Endothelial cell of hepatic sinusoid (primary cell): ENCODE results near the gene ITIH4.

Experiments used
- in situ Hi-C: cut with HindIII; loops from 2 replicates; pipeline ENCODE4 v1.10.0; 2017; ENCODE audit warnings: low sequenced_read_pairs

The ITIH4 gene

GRCh38 chr3:52834871-52835501, 4.5 kb upstream of the ITIH4 start, which contains the start of gene MUSTN1:
Gene MUSTN1 (minus strand): TSS chr3:52835019. CDS start chr3:52834948, 71 bp downstream.
- in situ Hi-C loops, result loop anchor here (5.0 kb wide), 3 partner anchors 53 to 98 kb away; partner anchors contain the start of gene STIMATE

DNA sequence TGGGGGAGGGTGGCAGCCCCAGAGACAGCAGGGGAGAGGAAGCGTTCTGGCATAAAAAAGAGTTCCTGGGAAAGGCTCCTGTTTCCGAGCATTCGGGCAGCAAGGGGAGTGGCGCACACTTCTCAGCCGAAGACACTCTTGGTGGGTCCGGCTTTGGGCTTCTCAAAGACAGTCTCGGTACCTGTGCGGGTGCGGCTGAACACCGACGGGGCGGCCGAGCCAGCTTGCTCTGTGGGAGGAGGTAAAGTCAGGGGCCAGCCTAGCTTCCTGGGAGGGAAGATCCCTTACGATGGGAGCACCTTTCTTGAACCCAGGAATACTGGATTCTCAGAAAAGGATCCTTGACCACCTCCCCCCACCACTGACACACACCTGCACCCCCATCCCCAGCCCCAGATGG, 2.7 kb upstream of the ITIH4 start:
- in situ Hi-C loops, result no loop called here

DNA sequence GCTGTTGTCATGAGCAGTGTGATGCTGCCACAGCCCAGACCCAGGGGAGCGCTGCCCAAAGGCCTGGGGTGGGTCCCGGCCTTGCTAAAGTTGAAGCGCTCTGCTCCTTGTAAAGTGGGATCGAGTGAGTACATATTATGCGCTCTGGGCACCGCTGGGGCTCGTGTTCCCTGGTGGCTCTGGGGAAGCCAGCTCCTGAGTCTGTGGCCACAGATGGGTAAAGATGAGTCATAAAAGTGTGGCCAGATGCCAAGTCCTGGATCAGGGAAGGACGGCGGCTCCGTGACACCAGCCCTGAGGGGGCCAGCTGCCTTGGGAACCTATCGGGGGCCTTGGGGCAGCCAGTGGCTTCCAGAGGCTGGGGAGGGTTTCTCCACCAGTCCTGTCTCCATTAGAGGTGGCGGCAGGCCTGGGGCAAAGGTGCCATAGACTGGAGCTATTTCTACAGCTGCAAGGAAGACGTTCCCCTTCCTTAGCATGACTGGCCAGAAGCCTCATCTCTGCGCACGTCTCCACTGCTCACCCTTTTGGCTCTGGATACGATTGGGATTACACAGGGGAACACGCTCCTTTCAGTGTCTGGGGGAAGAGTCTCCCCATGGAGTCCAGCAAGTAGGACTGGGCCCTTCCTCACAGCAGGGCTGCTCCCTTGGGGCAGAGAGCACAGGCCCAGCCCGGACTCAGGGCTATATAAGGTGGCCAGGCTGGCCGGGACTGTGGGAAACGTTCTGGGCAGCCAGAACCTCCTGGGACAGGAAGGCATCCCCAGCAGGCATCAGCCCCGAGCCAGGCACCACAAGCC, 1.2 kb upstream of the ITIH4 start:
- in situ Hi-C loops, result no loop called here

GRCh38 chr3:52829906-52830463, 487 bp downstream of the ITIH4 start:
- in situ Hi-C loops, result no loop called here

DNA sequence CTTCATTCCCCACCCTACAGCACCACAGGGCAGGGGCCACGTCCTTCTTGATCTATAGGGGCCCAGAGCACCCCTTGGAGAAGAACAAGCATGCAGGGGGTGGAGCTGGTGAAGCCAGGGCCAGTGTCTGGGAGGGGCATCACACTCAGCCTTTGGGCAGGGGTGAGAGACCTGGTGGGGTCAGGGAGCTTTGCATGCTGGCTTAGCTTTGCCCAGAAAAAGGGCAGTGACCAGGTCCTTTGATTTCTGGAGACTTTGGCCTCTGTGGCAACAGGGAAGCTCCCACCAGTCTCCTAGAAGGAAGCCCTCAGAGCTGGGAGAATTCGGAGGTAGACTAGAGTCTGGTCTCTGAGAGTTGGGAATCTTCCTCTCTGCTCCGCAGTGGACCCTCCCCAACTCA, 990 bp downstream of the ITIH4 start:
- in situ Hi-C loops, result no loop called here

DNA sequence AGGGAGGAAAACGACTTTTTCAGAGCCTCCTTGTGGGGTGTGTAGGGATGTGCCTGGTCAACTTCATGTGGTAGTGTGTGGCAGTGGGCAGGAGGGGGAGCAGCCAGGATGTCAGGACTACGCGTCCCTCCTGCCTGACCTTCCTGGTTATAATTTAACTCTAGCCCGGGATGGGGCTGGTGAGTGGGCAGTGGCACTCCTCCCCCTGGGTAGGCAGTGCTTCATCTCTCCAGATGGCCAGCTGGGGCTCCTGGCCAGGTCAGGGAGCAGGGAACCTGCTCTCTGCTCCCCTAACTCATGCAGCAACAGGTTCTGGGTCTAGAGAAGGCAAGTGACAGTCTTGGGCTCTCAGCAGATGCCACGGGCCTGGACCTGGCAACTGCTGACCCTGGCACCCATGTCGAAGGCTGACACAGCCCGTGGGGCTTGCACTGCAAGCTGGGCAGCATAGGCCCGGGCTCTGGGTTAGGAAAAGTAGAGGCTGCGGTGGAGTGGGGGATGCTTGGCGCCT, 2.6 kb downstream of the ITIH4 start:
- in situ Hi-C loops, result no loop called here

DNA sequence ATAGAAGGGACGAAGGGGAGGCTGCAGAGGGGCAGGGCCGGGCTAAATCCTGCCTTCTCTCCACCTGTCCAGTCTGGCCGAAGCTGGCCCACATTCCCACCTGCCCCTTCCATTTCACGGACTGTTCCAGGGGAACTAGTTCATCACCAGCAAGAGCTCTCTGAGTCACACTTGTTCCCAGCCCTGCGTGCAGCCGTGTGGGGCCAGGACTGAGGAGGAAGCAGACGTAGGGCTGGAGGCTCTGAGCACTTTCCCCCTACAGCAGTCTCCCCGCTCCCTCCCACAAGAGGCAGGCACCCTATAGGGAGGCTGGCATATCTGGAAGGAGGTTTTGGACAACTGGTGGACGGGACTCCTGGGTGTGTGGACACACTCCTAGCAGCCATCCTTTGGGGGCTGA, 3.0 kb downstream of the ITIH4 start:
- in situ Hi-C loops, result no loop called here

- in situ Hi-C loops, result no loop called here
These were observed 6.4 kb downstream of the ITIH4 start for GRCh38 chr3:52824037-52824436.

- in situ Hi-C loops, result no loop called here
These were observed 8.1 kb downstream of the ITIH4 start for GRCh38 chr3:52822363-52822762.

- in situ Hi-C loops, result no loop called here
These were observed 9.7 kb downstream of the ITIH4 start for GRCh38 chr3:52820736-52821135.

DNA sequence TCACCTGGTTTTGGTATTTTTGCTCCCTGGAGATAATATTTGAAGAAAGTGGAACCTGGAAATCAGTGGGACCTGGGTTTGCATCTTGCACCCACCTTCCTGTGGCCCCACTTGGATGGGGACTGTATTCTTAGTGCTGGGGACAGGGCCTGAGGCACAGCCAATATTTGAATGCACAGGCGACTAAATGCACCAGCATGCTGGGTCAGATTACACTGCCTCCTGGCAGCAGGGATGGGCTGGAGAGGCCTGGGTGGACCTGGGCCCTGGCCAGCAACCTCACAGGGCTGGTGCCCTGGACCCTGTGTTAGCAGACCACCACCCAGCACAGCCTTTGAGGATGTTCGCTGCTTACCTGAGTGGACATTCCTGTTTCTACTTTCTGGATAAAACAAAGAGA, 10.5 kb downstream of the ITIH4 start:
- in situ Hi-C loops, result no loop called here

- in situ Hi-C loops, result no loop called here
These were observed 12.6 kb downstream of the ITIH4 start for GRCh38 chr3:52817860-52818259.

DNA sequence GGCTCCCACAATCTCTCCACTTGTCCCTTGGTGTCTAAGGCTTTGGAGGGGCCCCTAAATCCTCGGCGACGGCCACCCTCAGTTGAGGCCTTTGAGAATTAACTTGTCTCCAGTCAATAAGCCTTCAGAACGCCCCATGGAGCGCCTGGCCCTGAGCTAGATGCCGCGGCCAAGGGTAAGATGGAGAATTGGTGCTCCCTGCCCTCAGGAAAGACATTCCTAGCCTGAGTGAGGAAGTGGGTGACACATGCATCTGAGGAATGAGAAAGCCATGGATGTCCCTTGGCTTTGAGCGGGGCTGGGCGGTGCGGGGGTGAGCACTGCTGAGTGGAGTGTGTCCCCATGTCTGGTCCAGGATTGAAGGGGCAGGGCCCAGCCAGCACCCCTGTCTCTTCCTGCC, 13.3 kb downstream of the ITIH4 start:
- in situ Hi-C loops, result no loop called here

- in situ Hi-C loops, result no loop called here
These were observed 13.8 kb downstream of the ITIH4 start for GRCh38 chr3:52816654-52817053.

GRCh38 chr3:52816199-52816598, 14.3 kb downstream of the ITIH4 start:
- in situ Hi-C loops, result no loop called here

GRCh38 chr3:52813810-52814209, 16.7 kb downstream of the ITIH4 start:
- in situ Hi-C loops, result no loop called here

DNA sequence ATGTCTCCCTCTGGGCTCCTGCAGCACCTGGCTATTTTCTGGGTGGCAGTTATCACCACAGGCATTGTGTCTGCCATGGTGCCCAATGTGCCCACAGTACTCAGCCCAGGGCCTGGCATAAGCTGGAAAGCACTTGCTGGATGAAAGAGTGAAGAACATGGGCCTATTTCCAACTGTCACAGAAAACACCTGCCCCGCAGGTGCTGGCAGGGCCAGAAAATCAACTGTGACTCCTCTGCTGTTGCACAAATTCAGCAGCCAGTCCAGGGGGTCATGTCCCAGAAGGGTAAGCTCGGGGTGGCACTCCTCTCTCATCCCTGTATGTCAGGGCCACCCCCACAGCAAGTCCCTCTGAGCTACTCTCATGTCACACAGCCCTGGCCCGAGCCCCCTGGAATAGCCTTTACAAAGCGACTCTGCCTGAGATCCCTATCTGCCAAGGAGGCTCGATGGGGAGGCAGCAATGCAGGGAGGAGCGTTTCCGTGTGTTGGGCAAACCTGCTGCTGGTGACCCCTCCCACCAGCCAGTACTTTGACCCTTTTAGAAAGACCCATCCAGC, 18.9 kb downstream of the ITIH4 start:
- in situ Hi-C loops, result no loop called here

DNA sequence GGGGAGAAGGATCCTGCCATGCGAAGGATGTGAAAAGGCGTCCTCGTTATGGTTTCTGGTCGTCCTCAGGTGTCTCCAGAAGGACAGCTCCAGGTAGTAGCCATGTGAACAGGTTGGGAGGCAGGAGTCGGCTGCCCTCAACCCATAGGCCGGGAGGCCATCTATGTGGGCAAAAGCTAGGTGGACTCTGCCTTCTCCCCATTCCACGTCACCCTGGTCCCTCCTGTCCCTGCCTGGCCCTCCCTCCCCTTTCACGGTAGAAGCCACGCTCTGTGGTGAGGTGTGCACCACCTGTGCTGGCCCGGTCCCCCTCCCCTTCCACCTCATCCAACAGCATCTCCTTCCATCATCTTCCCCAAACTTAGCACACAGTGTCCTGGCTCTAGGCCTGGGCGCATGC, 19.5 kb downstream of the ITIH4 start:
- in situ Hi-C loops, result no loop called here

- in situ Hi-C loops, result no loop called here
These were observed 20.7 kb downstream of the ITIH4 start for GRCh38 chr3:52809662-52810377.

DNA sequence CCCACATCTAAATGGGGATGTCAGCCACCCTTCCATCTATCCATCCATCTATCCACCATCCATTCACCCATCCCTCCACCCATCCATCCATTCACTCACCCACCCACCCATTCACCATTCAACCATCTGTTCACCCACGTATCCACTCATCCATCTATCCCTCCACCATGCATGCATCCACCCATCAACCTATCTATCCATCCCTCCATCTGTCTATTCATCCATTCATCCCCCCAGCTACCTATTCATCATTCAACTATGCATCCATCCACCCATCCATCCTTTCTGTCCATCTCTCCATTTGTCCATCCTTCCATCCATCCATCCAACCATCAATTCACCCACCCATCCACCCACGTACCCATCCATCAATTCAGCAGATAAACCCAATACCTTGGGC, 21.3 kb downstream of the ITIH4 start:
- in situ Hi-C loops, result no loop called here
